ENCODE results near the gene FGF2.

FGF2 gene

DNA sequence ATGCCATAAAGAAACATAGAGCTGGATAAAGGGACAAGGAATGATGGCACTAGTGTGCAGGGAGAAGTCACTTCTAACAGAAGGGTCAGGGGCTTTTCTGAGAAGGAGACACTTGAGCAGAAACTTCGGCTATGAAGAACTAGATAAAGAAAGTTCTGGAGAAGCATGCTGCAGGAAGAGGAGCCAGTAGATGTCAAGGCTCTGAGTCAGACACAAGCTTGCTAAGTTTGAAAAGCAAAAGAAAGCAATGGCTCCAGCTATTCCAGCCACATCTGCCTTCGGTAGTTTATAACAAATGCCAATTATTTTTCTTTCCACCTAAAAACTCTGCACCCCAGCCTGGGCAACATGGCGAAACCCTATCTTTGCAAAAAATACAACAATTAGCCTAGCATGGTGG, 88.3 kb downstream of the FGF2 start:
- H3K4me3 ChIP-seq (ENCODE audit: low read length), result no peak overlapping the region
- H3K4me2 ChIP-seq (ENCODE audit: low read depth, low read length), result no peak overlapping the region
- H2AFZ ChIP-seq (ENCODE audit: low read length), result no peak overlapping the region
- no peaks in the 10 kb centered on the region for H3K9me3 ChIP-seq (replicated peaks; ENCODE audit: insufficient read depth, low read length)
- DNase-seq, result no peak
- no peaks in the 10 kb centered on the region for H4K20me1 ChIP-seq (ENCODE audit: insufficient read depth, low read length)
- H3K9me2 ChIP-seq (replicated peaks; ENCODE audit: insufficient read depth, low read length), result no peaks in the 10 kb centered on the region
- no peaks in the 10 kb centered on the region for H3K4me1 ChIP-seq (ENCODE audit: low read length)
- no peak overlapping the region for H3K27ac ChIP-seq (ENCODE audit: low read length)
- H3K27me3 ChIP-seq (replicated peaks; ENCODE audit: insufficient read depth, low read length), result no peaks in the 10 kb centered on the region
- no peaks in the 10 kb centered on the region for H3F3A ChIP-seq (ENCODE audit: insufficient read depth, low read length)
- H3K79me2 ChIP-seq (ENCODE audit: low read length), result no peaks in the 10 kb centered on the region
- no peak overlapping the region for H3K9ac ChIP-seq (ENCODE audit: low read length)
- H3K36me3 ChIP-seq (replicated peaks; ENCODE audit: insufficient read depth, low read length), result no peaks in the 10 kb centered on the region
- TF ChIP-seq EZH2 (optimal IDR thresholded peaks at IDR 0.05; ENCODE audit: low read depth, low read length), result no peak
- TF ChIP-seq, protein P1, sequence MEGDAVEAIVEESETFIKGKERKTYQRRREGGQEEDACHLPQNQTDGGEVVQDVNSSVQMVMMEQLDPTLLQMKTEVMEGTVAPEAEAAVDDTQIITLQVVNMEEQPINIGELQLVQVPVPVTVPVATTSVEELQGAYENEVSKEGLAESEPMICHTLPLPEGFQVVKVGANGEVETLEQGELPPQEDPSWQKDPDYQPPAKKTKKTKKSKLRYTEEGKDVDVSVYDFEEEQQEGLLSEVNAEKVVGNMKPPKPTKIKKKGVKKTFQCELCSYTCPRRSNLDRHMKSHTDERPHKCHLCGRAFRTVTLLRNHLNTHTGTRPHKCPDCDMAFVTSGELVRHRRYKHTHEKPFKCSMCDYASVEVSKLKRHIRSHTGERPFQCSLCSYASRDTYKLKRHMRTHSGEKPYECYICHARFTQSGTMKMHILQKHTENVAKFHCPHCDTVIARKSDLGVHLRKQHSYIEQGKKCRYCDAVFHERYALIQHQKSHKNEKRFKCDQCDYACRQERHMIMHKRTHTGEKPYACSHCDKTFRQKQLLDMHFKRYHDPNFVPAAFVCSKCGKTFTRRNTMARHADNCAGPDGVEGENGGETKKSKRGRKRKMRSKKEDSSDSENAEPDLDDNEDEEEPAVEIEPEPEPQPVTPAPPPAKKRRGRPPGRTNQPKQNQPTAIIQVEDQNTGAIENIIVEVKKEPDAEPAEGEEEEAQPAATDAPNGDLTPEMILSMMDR (IDR thresholded peaks at IDR 0.05; ENCODE audit: low read length), result no peak
- no peak for TF ChIP-seq EZH2phosphoT487 (IDR thresholded peaks at IDR 0.05; ENCODE audit: low read length)

DNA sequence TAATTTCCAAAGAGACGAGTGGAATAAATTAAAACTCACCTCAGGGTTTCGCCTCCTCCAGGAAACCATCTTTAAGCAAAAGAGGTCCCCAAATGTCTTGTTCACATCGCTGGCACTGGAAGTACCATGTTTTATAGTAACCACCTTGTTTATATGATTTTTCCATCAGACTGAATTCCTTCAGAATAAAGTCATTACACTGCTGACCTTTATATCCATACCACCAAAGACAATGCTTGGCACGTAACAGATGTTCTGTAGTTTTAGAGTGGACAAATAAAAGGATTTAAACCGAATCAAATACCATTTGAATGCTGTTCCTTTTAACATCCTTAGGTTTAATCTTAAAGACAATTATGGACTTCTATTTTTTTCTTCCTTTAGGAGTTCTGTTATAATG, 91.1 kb downstream of the FGF2 start:
- Histone ChIP-seq H3K9me2 (replicated peaks; ENCODE audit: insufficient read depth, low read length) (no peaks in the 10 kb centered on the region), H2AFZ (ENCODE audit: low read length) (no peak overlapping the region), H3K9ac (ENCODE audit: low read length) (no peak overlapping the region), H3K36me3 (replicated peaks; ENCODE audit: insufficient read depth, low read length) (no peaks in the 10 kb centered on the region), H3K27ac (ENCODE audit: low read length) (no peak overlapping the region), H3K79me2 (ENCODE audit: low read length) (0 out of 2 replicates have a peak, but pooled peaks cover 2% of the 10 kb centered on the region), H3K4me1 (ENCODE audit: low read length) (no peaks in the 10 kb centered on the region), H3K9me3 (replicated peaks; ENCODE audit: insufficient read depth, low read length) (no peaks in the 10 kb centered on the region), H3K4me3 (ENCODE audit: low read length) (no peak overlapping the region), H3K27me3 (replicated peaks; ENCODE audit: insufficient read depth, low read length) (no peaks in the 10 kb centered on the region), H3K4me2 (ENCODE audit: low read depth, low read length) (no peak overlapping the region), H4K20me1 (ENCODE audit: insufficient read depth, low read length) (no peaks in the 10 kb centered on the region), H3F3A (ENCODE audit: insufficient read depth, low read length) (peaks cover 7% of the 10 kb centered on the region)
- TF ChIP-seq EZH2 (optimal IDR thresholded peaks at IDR 0.05; ENCODE audit: low read depth, low read length) (no peak), EZH2phosphoT487 (IDR thresholded peaks at IDR 0.05; ENCODE audit: low read length) (no peak)
- TF ChIP-seq, protein P1 (IDR thresholded peaks at IDR 0.05; ENCODE audit: low read length), result no peak
- DNase-seq, result no peak

DNA sequence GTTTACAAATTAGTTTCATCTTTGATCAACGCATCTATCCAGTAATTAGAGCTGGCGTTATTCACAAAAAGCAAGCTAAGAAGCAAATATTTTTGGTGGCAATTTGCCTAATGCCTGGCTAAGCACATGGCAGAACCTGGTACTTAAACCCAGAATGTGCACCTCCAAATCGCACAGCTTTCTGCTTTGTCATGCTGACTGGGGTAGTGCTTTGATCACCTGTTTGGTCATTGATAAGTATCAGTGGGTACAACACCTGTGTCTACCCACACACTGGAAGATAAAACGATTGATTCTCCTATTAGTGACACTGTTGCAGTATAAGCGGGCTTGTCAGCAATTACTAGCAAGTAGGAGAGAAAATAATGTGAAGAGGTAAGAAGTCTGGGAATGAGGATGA, 93.8 kb downstream of the FGF2 start:
- Histone ChIP-seq H3K9me2 (replicated peaks; ENCODE audit: insufficient read depth, low read length) (no peaks in the 10 kb centered on the region), H3K79me2 (ENCODE audit: low read length) (peaks cover 25% of the 10 kb centered on the region), H3K27me3 (replicated peaks; ENCODE audit: insufficient read depth, low read length) (no peaks in the 10 kb centered on the region), H2AFZ (ENCODE audit: low read length) (no peak overlapping the region), H3K4me3 (ENCODE audit: low read length) (no peak overlapping the region), H3K27ac (ENCODE audit: low read length) (no peak overlapping the region), H3F3A (ENCODE audit: insufficient read depth, low read length) (peaks cover 19% of the 10 kb centered on the region), H4K20me1 (ENCODE audit: insufficient read depth, low read length) (no peaks in the 10 kb centered on the region), H3K4me1 (ENCODE audit: low read length) (peaks cover 6% of the 10 kb centered on the region), H3K4me2 (ENCODE audit: low read depth, low read length) (no peak overlapping the region), H3K9ac (ENCODE audit: low read length) (no peak overlapping the region), H3K36me3 (replicated peaks; ENCODE audit: insufficient read depth, low read length) (no peaks in the 10 kb centered on the region), H3K9me3 (replicated peaks; ENCODE audit: insufficient read depth, low read length) (no peaks in the 10 kb centered on the region)
- DNase-seq, result no peak
- TF ChIP-seq EZH2phosphoT487 (IDR thresholded peaks at IDR 0.05; ENCODE audit: low read length) (no peak), EZH2 (optimal IDR thresholded peaks at IDR 0.05; ENCODE audit: low read depth, low read length) (no peak)
- TF ChIP-seq, protein P1 (IDR thresholded peaks at IDR 0.05; ENCODE audit: low read length), result no peak

Measured in MM.1S (cell line).